HG02759 (cell line): ENCODE measurements around the gene CPNE5.

ENCODE experiments used
- ATAC-seq: cut with Tn5 transposase; IDR thresholded peaks from one replicate; pipeline ENCODE4 v1.9.1; 2021; ENCODE audit warnings: mild to moderate bottlenecking, moderate library complexity; ENCODE audit not compliant: unreplicated experiment

Gene CPNE5

DNA sequence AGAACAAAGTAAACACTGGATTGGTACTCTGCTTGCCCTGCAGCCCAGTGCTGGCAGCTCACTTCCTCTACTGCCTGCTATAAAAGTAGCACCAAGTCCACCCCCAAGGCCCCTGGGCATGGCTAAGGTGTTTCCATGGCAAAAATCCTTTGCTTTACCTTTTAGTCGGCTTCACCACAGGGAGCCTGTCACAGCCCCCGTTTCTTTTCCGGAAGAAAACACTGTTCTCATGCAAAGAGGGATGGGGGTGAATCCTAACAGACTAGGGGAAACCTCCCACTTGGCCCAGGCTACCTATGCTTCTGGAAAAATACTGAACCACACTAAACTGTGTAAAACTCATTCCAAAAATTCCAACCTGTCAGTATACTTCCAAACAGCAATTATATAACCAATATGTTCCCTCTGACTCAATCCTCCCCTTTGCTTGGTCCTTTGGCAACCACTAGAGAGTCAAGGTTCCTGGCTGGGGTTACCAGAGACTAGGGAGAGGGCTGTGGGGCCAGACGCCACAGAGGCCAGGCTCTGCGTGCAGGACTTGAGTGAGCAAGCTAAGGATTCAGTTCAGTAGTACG is 19.2 kb upstream of the CPNE5 start:
- ATAC-seq, result no peak

DNA sequence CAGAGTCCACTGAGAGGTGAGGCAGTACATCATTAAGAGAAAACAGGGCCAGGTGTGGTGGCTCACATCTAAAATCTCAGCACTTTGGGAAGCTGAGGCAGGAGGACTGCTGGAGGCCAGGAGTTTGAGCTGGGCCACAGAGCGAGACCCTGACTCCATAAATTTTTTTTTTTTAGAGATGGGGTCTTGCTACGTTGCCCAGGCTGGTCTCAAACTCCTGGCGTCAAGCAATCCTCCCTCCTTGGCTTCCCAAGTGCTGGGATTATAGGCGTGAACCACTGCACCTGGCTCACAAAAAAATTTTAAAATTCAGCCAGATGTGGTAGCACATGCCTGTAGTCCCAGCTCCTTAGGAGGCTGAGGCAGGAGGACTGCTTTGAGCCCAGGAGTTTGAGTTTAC is 18.1 kb upstream of the CPNE5 start:
- no peak for ATAC-seq

DNA sequence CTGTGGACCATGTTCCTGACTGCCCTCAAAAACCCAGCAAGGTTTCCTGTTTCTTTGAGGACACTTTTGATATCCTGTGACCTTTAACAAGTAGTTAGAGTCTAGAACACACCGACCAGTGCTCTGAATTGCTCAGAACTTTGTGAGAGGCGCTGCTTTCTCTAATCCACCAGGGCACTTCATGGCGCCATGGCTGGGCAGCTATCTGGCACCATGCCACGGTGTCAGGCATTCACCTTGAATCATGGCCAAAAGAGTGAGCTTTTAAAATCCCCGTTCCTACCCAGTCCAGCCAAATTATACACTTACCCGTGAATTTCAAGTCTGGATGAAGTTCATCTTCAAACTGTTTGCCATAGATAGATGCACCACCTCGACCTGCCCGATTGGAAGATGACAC is 17.0 kb upstream of the CPNE5 start:
- no peak for ATAC-seq

DNA sequence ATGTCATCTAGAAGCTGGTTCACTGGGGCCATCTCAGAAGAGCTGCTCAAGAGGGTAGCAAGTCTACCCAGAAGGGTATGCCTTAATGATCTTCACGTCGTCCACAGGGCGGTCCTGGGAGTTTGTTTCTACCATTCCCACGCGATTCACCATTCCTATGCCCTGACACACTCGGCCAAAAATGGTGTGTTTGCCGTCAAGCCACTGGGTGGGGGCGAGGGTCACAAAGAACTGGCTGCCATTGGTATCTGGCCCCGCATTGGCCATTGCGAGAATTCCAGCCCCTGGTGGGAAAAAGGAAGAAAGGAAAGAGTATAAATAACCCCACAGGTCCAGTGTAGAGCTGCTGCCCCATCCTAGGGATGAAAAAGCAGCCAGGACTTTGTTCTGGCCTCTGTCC is 16.5 kb upstream of the CPNE5 start:
- ATAC-seq, result no peak

DNA sequence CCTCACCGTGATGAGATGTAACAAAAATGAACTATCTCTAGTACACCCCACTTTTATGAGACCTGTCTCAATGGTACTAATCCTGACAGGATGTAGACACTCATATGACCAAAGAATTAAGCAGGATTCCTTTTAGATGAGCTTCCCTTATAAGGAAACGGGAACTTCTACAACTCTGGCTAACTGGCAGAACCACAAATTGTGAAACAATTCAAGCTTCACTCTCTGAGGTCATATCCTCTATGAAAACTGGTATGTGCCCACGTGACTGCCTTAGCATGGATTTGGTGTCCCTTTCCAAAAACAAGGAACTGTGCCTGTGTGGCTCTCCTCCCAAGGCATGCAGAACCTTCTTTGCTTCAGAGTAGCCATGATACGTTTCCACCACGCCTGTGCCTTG is 14.1 kb upstream of the CPNE5 start:
- no peak for ATAC-seq

DNA sequence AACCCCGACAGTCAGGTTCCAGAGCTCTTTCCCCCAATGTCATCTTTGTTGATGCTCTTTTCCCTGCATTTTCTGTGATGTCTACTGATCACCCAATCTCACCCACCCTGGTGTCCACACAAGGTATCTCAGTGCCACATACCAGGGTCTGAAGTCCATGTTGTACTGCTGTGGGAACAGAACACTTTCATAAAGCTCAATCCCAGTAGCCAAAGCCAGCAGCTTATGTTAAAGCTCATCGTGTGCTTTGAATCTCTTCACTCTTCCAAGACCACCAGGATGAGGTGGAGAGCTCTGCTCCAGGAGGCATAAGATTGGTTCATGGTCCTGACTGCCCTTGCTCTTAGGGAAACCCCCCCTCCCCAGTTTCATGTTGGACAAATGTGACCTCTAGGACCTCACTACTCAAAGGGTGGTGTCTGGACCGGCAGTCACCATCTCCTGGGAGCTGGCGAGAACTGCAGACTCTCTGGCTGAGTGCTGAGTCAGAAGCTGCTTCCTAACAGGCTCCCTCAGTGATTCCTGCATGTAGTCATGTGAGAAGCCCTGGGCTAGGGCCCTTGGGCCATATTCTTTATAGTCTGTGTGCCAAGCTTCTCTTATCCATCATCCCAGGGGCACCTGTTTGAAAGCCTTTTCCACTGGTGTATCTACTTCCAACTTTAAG is 13.4 kb upstream of the CPNE5 start:
- ATAC-seq, result no peak

DNA sequence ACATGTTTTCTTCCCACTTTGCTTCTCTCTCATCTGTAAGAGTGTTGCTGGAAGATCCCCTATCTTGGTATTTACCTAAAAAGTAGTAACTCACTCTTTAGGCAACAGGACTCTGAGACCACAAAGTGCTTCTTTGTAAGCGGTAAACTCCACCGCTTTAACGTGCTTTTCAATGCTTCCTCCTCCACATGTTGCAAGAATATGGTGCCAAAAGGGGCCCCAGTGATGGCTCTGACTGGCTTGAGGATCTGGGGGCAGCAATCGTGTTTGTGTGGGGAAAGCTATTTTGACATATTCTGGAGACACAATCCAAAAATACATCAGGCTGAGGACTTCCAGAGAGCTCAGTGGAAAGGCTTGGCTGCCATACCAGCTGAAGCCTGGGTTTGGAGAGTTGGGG is 12.4 kb upstream of the CPNE5 start:
- no peak for ATAC-seq

DNA sequence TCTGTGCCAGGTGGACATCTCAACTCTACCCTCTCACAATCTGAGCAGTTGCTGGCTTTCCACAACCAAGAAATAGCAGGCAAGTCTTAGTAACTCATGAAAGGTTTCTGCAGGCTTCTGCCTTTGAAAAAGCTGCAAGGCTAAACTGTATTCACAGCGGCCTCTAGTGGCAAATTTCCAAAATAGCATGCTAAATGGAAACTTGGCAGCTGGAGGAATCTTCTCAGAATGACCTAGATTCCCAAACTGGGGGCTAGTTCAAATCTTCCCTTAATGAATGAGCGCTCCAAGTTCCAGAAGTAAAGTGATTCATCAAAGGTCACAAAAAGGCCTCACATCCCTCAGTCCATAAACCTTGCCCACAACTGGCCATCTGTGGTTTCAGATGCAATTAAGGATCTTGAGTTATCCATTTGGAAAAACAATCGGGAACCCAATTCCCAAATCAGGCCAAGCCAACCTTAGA is 11.9 kb upstream of the CPNE5 start:
- no peak for ATAC-seq

DNA sequence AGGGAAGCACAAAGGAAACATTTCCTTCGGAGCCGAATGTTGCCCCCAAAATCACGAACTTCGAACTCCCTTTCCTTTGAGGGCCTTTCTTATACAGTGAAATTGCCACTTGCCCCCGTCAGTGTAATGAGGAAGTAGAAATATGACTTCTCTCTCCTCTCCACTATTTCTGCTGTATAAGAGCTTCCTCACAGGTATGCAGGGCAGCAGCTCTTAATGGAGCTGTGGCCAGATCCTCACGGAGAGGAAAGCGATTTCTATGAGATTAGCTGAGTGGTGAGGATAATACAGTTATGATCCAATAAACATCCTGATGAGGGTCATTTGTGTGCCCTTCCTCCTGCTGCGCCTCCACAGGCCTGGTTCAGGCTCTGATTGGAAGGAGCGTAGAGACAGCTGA is 10.8 kb upstream of the CPNE5 start:
- ATAC-seq, result no peak

DNA sequence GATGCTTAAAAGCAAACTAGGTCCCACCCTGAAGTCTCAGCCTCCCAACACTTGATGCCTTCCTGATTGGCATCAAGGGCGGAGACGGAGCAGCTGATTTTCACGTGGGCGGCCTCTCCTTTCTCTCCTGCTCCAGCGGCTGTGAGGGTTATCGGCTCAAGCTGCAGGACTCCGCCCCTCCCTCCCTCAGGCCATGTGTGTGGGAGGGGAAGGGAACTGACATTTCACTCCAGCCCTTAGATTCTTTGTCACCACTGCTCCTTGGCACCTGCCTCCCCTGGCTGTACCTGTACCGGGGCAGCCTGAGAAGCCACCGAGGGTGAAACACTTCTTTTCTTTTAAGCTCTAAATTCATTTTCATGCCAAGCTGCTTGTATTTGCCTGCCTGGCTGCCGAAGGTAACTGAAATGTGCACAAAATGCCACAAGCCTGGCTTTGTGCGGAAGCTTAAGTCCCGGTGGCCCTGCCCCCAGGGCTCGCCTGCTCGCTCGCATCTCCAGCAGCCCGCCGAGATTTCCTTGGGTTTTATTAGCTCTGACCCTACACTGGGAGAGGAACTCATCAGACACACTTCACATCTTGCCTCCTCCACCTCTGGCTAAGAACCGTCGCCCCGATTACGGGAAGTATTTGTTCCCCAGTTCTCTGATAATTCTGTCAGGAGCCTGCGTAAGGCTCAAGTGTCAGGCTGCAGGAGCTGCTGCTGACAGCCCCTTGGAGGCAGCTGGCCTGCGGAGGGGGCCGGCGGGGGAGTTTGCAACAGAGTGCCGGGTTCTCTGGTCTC is 9.6 kb upstream of the CPNE5 start:
- ATAC-seq, result no peak

DNA sequence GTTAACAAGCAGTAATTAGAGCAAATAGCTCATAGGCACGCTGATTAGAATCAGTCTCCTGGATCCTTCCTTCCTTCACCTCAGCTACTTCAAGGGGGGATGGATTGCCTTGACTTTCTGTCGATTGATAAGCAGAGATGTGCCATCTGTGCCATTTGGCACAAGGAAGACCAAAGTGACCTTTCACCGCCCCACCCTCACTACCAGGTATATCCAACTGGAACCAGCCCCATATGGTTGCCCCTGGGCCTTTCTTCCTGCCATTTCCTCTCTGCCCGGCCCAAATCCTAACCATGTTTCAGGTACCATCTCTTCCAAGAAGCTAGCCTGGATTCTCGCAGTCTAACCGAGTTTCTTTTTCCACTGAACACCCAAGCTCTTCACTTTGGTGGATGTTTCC is 8.7 kb upstream of the CPNE5 start:
- no peak for ATAC-seq

DNA sequence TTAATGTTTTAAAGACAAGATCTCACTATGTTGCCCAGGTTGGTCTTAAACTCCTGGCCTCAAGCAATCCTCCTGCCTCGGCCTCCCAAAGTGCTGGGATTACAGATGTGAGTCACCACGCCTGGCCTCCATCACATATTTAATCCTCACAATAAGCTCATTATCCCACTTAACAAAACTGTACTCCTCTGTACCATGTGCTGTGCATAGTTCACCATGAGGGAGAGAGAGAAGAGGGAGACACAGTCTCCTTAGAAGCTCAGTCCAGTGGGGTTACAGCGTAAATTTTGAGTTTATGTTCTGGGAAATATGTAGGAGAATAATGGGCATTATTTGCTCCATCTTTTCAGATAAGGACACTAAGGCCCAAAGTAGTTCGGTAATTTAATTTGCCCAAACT is 7.9 kb upstream of the CPNE5 start:
- no peak for ATAC-seq

DNA sequence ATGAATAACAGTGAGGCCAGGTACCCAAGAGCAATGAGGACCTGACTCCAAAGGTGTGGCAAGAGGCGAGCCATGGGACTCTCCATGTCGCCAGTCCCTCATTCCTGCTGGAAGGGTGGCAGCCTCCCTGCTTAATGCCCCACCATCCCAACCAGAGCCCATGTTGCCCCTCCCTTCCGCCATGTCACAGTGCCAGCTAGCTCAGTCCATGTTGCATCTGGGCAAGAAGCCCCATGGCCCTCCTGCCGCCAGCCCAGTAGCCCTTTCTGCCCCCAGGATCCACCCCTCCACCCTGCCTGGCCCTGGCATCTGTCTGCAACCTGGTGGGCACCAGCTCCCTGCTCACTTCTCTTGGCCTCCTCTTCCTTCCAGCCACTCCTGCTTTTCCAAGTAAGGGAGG is 6.0 kb upstream of the CPNE5 start:
- ATAC-seq, result no peak

DNA sequence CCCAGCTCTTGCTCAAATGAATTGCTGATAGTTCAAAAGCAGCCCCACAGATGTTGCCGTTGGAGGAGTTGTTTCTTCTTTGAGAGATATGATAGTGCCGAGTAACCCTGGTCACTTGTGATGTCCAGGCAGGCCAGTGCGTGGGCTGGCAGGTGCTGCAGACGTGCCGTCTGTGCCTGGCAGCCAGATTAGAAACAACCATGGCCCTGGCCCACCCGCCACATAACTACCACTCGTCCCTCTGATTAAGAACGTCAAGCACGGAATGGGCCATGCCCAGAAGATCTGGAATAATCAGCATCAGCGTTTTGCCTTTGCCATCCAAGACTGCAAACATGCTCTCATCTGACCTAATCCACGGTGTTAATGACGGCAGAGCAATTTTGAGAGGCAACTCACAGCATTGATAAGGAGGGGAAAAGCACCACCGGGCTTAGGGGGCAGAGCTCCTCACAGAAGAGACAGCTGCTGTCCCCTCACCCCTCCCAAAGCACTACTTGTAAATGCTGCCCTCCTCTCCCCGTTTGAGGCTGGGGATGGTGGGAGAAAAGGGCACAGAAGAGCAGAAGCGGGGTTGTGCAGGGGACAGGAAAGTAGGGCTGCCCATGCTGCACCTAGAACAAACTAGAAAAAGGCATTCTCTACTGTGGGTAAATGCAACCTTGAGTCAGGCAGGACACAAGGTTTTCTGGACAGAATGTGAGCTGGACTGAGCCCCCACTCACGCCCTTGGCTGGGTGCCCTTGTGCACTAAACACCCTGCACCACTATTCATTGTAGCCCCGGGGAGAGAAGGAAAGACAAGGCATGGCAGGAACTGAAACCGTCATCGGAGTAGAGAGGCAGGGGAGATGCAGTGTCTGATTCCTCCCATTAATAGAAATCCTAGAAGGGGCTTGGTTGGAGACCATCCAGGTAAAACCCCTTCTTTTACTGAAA is 5.3 kb upstream of the CPNE5 start:
- no peak for ATAC-seq

DNA sequence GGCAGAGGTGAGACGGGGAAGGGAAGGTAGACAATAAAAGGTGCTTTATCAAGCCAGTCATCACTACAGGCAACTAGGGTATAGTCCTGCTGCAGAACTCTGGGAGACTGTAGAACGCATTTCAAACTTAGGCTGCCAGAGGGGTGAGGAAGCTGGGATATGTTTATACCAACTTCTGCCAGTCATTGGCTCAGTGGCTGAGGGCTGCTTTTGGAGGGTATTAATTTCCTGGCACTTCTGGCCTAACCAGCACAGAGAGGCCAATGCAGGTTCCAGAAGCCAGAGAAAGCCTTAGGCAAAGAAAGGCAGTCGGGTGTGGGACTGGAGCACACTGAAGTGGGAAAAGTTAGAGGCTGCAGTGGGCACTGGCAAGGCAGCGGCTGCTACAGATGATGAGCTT is 3.9 kb upstream of the CPNE5 start:
- ATAC-seq, result no peak

DNA sequence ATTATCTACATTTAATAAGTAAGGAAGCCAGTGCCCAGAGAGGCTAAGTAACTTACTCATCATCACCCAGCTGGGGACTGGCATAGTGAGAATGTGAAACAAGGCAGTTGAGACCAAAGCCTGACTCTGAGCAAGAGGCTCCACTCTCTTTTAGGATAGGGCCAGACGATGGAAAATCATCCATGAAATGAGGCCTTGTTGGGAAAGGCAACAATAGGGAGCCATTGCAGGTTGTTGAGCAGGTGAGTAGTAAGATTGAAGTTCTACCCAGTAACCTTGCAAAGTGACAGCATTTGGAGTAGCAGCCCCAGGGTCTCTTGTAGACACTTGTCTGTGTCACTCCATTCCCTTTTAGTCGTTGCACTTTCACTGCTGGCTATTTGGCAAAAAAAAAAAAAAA is 2.5 kb upstream of the CPNE5 start:
- no peak for ATAC-seq

DNA sequence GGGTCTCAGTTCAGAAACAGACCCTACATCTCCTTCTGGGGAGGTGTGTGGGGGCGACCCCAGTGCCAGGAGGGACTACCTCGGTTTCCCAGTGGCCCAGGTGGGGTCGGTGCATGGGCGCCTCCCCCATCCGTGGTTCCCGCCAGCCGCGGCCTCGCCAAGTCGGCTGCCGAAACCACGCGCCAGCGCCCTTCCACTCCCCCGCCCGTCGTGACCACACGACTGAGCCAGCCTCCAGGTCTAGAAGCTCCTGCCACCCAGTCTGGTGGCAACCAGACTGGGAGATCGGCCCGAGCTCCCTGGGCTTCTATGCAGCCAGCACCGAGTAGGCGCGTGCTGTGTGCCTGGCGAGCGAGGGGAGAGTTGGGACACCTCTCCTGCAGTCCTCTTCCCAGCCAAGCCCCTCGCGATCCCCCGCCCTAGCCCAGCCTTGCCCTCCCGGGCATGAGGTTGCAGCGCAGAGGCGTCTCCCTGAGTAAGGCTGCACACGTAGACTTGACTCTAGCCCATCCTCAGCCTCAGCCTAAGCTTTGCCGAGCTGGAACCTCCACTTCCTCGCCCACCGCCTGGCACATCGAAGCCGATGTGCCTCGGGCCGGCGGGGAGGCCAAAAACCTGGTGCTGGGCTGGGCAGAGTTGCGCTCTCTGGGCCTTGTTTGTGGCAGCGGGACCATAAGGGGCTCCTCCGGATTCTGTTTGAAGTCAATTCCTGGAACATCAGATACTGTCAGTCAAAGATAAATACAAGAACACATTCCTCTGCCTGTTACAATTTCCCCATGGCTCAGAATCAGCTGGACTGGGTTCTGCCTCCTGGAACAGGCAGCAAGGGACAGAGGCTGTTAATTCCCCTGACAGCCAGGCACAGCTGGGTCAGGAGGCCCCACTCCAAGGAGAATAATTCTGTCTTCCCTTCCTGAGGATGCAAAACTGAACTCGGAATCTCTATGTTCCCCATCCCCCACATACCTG is 1.5 kb upstream of the CPNE5 start:
- no peak for ATAC-seq

DNA sequence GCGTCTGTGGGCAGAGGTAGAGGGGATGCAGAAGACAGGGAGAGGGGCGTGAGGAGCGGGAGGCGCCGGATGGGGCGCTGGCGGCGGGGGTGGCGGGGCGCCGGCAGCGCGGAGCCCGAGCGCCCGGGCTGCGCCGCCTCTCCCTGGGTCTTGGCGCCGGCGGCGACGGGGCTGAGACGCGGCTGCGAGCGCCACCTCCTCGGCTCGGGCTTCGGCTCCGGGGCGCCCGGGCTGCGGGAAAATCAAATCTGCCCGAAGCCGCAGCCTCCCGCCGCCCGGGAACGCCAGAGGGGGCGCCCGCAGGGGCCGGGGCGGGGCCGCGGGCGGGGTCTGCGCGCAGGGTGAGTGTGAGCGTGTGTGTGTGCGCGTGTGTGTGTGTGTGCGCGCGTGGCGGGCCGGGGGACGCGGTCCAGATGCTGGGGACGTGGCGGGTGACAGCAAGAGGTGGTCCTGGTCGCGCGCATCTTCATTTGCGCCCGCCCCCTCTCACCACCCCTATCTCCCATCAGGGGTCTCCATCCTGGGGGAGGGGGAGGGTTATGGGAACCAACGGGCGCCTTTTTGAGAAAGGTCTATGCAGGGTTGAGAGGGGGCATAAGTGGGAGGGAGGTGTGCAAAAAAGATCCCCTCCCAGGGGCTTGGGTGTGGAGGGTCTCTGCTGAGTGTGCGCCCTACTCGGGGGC is 646 bp upstream of the CPNE5 start:
- ATAC-seq, result no peak

DNA sequence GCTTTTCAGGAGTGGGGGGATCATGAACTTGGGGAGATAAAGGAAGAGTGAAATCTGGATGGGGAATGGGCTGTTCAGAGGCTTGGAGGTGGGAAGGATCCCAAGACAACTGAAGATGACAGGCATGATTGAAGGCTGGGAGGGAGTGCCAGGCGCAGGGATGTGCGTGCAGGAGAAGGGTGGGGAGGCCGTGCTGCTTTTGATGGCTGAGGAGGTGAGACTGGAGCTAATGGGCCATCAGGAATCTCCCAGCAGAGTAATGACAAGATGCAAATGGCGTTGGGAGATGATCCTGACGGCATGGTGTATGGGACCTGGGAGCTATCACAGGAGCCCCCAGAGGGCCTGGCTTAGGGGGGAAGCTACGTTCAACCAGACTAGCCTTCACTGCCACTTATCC is 1.6 kb downstream of the CPNE5 start:
- no peak for ATAC-seq

DNA sequence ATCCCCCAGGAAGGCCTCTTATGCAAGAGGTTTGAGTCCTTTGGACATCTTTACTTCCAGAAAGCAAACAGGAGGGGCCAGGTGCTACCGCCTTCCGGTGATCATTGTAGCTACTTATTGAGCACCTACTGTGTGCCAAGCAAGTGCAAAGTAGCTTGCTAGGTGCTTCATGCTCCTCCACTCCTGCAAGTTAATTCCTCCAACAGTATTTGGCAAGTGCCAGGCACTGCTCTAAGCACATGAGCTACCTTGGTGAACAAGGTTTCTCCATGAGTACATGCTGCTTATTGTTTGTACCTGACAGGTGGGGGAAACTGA is 2.3 kb downstream of the CPNE5 start:
- ATAC-seq, result no peak
